Amniotic stem cell (primary cell): ENCODE results near the gene LY6G6C.

ENCODE experiments used
- DNase-seq: peaks from one replicate; lab custom pipeline; 2025; lab: John Stamatoyannopoulos, UW

The LY6G6C gene

GRCh38 chr6:31680226-31681134, 41.1 kb downstream of the LY6G6C start, which contains the start of gene LY6G5C:
LY6G5C (minus strand) TSS chr6:31681067; CDS start chr6:31680373, 694 bp downstream.
- peak; percentile 75 for DNase-seq

GRCh38 chr6:31677955-31678354, 43.6 kb downstream of the LY6G6C start:
- DNase-seq = no peak

GRCh38 chr6:31676904-31677303, 44.6 kb downstream of the LY6G6C start:
- no peak for DNase-seq

- no peak for DNase-seq
These were observed 45.1 kb downstream of the LY6G6C start for GRCh38 chr6:31676322-31676903.

DNA sequence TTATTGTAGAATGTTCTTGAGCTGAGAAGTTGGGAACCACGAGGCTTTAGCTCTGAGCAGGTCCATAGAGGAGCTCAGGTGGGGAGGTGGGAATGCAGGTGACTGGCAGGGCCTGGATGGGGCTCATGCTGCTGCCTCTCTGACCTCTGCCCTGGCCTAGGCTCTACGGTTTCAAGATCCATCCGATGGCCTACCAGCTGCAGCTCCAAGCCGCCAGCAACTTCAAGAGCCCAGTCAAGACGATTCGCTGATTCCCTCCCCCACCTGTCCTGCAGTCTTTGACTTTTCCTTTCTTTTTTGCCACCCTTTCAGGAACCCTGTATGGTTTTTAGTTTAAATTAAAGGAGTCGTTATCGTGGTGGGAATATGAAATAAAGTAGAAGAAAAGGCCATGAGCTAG, 51.9 kb downstream of the LY6G6C start, which contains the start of gene LY6G5B:
LY6G5B (plus strand) TSS at position 301 of the 400 bp plus-strand sequence. CDS start 975 bp downstream, outside the sequence.
- no peak for DNase-seq
